HG03060 (cell line): ENCODE measurements around the gene CENPP.

Experiments used
- ATAC-seq: cut with Tn5 transposase; IDR thresholded peaks from one replicate; pipeline ENCODE4 v1.9.1; 2021; ENCODE audit warnings: low read depth, moderate number of reproducible peaks; ENCODE audit not compliant: unreplicated experiment

The CENPP gene

DNA sequence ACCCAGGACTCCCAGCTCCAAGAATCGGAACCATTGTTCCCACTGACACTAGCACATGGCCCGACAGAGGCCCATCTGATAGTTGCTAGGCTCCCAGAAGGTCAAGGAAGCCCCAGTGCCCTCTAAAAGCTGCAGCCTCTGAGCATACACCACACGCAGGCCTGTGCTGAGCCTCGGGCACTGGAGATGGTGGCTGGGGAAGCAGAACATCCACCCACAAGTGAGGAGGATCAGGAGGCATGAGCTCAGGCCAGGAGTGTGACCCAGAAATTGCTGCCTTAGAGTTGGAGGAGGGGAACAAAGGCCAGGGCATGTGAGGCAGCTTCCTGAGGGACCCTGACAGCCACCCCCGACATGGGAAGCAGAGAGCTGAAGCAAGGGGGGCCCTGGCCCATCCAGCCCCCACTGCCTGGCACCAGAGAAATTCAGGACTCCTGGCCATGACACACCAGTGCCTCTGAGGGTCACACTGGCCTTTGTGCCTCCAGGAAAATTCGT lies 322.8 kb downstream of the CENPP start:
- no peak for ATAC-seq

- no peak for ATAC-seq
Observed at GRCh38 chr9:92649007-92649406, 323.3 kb downstream of the CENPP start.

- no peak for ATAC-seq
Observed at GRCh38 chr9:92650296-92650695, 324.5 kb downstream of the CENPP start.

GRCh38 chr9:92650839-92651621 lies 325.3 kb downstream of the CENPP start:
- ATAC-seq, result no peak

GRCh38 chr9:92652461-92652860 lies 326.7 kb downstream of the CENPP start:
- ATAC-seq, result no peak

DNA sequence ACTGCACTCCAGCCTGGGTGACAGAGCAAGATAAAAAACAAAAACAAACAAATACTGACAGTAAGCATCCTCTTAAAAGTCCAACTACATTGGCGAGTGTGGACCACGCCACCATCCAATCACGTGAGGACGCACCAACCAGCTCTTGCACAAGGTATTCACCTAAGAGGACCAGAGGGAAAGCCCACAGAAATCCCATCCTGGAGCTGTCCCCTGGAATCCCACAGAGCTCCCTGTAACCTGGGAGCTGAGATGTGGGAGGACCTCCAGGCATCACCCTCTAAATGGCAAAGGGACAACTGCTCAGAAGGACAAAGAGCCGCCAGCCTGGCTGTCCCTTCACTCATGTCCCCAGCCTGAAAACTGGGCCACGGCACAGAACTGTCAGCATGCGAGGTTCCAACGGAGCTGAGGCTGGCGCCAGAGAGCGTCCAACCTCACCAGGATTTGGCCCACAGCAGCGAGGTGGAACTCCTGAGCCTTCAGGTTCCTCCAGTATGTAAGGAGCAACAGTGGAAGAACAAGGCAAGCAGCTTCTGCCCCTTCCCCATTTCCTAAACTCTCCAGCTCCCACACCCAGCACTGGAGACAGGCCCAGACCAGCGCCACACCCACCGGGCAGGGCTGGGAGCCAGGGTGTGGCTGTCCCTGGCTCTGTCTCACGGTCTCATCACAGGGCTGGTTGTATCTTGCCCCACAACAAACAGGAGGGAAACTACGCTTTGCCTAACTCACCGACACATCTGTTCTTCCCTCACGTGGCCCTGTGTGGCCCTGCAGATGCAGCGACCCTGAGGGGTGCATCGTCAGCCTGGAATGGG lies 328.9 kb downstream of the CENPP start:
- no peak for ATAC-seq

- no peak for ATAC-seq
Observed at GRCh38 chr9:92655366-92655765, 329.6 kb downstream of the CENPP start.

DNA sequence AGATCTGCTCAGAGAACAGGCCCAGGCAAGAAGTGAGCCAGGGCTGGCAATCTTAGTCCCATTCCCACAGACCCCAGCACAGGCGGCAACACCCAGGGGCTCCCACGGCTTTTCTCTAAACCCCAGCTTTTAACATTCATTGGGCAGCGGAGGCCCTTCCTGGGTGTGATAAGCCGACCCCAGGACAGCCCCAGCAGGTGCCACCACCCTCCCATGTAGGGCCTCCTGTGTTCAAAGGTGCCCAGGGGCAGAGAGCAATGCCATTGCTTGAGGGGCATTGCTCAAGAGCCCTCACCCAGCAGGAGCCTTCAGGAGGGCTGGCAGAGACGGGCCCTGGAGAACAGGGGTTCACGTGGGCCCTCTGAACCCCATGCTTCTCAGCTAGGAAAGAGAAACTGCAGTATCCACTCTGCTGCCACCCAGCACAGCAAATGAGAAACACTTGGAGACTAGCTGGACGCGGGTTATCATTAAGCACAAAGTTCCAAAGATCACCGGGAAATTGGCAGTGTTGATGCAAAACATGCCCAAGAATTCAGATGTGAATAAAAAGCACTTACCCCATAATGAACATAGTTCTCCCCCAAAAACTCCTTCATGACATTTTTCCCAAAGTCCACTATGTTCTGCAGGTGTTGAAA lies 330.3 kb downstream of the CENPP start:
- no peak for ATAC-seq

- no peak for ATAC-seq
Observed at GRCh38 chr9:92656537-92656925, 330.8 kb downstream of the CENPP start.

DNA sequence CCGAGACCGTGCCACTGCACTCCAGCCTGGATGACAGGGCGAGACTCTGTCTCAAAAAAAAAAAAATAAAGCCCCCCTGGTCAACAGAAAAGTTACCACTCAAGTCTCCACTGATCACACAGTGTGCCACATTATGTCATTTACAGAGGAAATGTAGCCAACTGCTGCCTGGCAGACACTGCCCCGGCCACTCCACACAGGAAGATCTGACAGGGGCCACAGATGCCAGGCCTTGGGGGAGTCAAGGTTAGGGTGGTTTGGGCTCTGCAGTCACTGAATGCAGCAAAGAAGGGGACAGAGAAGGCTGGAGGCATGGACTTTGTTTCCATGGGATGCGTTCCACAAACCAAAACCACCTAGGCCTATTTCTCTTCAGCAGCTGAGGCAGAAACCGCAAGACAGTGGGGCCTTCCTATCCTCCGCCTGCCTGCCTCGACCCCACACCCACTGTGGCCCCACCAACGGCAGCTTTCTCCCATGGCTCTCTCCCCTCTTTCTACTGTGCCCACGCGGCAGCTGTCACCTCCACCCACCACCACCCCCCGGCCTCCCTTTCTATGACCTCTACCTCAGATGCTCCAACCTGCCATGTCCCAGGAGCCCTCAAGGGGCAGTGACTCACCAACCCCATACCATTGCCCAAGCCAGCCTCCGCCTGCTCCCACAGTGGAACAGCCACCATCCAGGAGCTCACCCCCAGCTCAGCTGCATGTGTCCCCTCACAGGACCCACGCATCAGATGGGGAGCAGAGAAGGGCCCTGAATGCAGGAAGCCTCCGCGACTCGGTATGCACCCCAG lies 331.7 kb downstream of the CENPP start:
- no peak for ATAC-seq

DNA sequence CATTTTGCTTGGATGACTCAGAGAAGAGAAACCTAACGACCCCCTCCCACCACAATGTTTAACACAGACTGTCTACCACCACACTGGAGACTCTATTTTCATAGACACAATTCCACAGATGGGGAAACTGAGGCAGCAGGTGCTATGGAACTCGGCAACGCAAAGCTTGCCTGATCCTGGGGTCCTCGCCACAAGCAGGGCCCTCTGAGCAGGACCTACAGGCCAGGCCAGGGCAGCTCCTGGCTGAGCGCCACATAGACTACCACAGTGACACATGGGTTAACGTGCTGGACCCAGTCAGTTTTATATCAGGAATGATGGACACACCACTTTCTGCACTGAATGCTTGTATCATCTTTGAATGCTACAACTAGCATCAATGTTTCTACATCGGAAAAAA lies 332.4 kb downstream of the CENPP start:
- no peak for ATAC-seq

- no peak for ATAC-seq
Observed at GRCh38 chr9:92658611-92659010, 332.9 kb downstream of the CENPP start.

DNA sequence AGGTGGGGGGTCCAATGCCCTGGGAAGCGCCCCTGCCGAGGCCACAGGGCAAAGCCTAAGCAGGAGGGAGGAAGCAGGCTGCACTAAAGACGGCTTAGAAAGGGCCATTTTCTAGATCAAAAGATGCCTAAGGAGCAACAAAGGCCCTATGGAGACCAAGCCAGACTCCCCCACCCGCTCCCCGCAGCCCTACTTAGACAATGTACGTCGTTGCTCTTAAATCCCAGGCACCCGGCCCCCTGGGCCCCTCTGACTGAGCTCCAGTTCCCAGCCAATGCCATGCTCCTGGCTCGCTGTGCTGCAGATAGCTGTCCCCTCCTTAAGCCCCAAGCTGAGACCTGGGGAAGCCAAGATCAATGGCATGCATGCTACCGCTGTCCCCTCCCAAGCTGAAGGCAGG lies 333.8 kb downstream of the CENPP start:
- no peak for ATAC-seq

DNA sequence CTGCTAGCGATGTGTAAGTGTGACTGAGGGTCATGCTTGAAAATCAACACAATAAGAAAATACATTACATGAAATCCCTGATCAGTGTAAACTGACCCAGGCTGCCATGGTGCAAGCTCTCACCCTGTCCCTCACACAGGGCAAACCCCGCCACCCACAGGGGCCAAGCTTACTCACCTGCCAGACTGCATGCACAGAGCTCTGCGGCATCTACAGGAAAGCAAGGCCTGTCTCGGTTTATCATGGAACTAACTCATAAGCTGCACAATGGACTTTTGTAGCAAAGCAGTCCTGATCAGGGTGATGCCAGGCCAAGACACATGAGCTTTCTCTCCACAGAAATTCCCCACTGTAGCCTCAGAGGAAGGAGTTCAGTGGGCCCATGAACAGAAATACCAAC lies 334.5 kb downstream of the CENPP start:
- ATAC-seq, result no peak

GRCh38 chr9:92661127-92661526 lies 335.4 kb downstream of the CENPP start:
- no peak for ATAC-seq

DNA sequence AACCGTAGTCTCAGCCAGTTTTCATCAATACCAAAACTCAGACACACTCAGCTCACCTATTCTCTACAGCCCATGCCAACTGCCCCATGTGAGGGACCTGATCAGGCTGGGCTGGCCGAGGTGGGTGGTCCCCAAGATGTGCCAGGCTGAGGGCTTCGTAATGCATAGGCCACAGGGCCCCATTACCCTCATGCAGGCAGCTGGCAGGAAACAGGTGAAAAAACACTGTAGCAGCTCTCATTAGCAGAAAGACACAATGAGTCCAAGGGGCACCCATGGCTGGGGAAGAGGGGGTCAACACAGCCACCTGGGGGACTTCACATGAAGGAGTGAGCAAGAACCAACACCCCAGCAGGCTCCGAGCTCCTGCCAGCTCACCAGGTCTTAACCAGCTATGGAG lies 336.0 kb downstream of the CENPP start:
- ATAC-seq, result no peak

- ATAC-seq, result no peak
Observed at GRCh38 chr9:92663126-92663525, 337.4 kb downstream of the CENPP start.

GRCh38 chr9:92663951-92664350 lies 338.2 kb downstream of the CENPP start:
- no peak for ATAC-seq

- ATAC-seq, result no peak
Observed at GRCh38 chr9:92664394-92665152, 338.8 kb downstream of the CENPP start.

- ATAC-seq, result no peak
Observed at GRCh38 chr9:92665836-92666235, 340.1 kb downstream of the CENPP start.
